Lower leg skin (tissue), 3 donors: ENCODE measurements around the gene GABRB3.

Experiments used
- POLR2A ChIP-seq, 2 donors: fragments of 450-650 bp; IDR thresholded peaks; one replicate each; pipeline ENCODE4 v1.6.1; 2016 to 2017; ENCODE audit warnings: antibody characterized with exemption in 2 of 2, mild to moderate bottlenecking in 1 of 2, moderate library complexity in 1 of 2
- TF ChIP-seq, protein P1 (sequence below), 3 donors: fragments of 450-650 bp; IDR thresholded peaks; one replicate each; pipeline ENCODE4 v1.5.1; 2016; ENCODE audit warnings: antibody characterized with exemption in 3 of 3, mild to moderate bottlenecking in 3 of 3, moderate library complexity in 2 of 3

- TF ChIP-seq, protein P1, sequence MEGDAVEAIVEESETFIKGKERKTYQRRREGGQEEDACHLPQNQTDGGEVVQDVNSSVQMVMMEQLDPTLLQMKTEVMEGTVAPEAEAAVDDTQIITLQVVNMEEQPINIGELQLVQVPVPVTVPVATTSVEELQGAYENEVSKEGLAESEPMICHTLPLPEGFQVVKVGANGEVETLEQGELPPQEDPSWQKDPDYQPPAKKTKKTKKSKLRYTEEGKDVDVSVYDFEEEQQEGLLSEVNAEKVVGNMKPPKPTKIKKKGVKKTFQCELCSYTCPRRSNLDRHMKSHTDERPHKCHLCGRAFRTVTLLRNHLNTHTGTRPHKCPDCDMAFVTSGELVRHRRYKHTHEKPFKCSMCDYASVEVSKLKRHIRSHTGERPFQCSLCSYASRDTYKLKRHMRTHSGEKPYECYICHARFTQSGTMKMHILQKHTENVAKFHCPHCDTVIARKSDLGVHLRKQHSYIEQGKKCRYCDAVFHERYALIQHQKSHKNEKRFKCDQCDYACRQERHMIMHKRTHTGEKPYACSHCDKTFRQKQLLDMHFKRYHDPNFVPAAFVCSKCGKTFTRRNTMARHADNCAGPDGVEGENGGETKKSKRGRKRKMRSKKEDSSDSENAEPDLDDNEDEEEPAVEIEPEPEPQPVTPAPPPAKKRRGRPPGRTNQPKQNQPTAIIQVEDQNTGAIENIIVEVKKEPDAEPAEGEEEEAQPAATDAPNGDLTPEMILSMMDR (IDR thresholded peaks at IDR 0.05), result no peak
- TF ChIP-seq POLR2A (IDR thresholded peaks at IDR 0.05), result no peak
Observed at GRCh38 chr15:26620528-26621458, 152.1 kb downstream of the GABRB3 start.
